ENCODE results near the gene PRRT1B. TPM values are rescaled to one million over a fixed set of nuclear protein-coding genes. Genes with fewer than 3 reads are reported as not detected.

The PRRT1B gene
- total and polyA plus RNA-seq, 2 experiments from 2014 or later: 0.24 TPM; not detected in 1

DNA sequence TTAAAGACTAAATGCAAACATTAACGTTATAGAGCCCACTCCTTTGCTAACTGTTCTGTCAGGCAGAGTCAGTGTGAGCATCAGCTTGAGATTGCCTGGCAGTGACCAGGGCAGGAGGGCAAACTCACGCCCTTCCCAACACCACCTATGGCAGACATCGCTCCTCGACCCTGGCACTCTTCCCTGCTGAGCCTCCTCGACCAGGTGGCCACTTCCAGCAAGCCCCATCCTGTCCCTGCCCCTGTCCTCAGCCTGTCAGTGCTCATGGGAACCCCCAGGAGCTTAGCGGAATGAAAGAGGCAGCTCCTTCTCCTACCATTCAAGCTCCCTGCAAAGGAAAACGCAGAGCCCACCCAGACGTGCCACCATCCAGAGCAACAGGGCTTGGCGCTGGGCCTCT, 42.0 kb downstream of the PRRT1B start:
- Histone ChIP-seq H4K20me1 (replicated peaks; ENCODE audit: insufficient read depth) (no peaks in the 10 kb centered on the region), H3F3A (replicated peaks; ENCODE audit: low read depth) (0 out of 2 replicates have a peak, but pooled peaks cover 3% of the 10 kb centered on the region), H3K4me1 (ENCODE audit: insufficient read depth) (no peaks in the 10 kb centered on the region), H3K36me3 (ENCODE audit: insufficient read depth) (no peaks in the 10 kb centered on the region; the same call in 1 of the 2 replicates), H3K9me2 (ENCODE audit: insufficient read depth) (no peaks in the 10 kb centered on the region), H3K4me3 (no peak overlapping the region), H3K27ac (ENCODE audit: low read depth) (no peak overlapping the region), H2AFZ (no peak overlapping the region), H3K79me2 (replicated peaks; ENCODE audit: insufficient read depth) (no peaks in the 10 kb centered on the region), H3K4me2 (no peak overlapping the region), H3K27me3 (ENCODE audit: insufficient read depth) (no peaks in the 10 kb centered on the region)
- no peak overlapping the region; the same call in 1 of the 2 replicates for H3K27ac Mint-ChIP-seq
- ATAC-seq: no peak
- DNase-seq (ENCODE audit: low spot score): no peak
- no peaks in the 10 kb centered on the region for H3K4me1 Mint-ChIP-seq
- peaks cover 22% of the 10 kb centered on the region for H3K36me3 Mint-ChIP-seq (ENCODE audit: low read depth)
- H3K27me3 Mint-ChIP-seq (ENCODE audit: insufficient read depth, low read depth, poor library complexity): peaks cover 18% of the 10 kb centered on the region
- H3K4me3 Mint-ChIP-seq: no peak overlapping the region
- H3K9me3 Mint-ChIP-seq: no peaks in the 10 kb centered on the region; the same call in 2 of the 3 replicates
- TF ChIP-seq ZNF114 (CRISPR knock-in tag; IDR thresholded peaks at IDR 0.05) (no peak), EZH2 (IDR thresholded peaks at IDR 0.05; ENCODE audit: low read depth, unreplicated experiment) (no peak), NANOG (IDR thresholded peaks at IDR 0.05; ENCODE audit: borderline replicate concordance) (no peak), STAT1 (IDR thresholded peaks at IDR 0.05; ENCODE audit: unreplicated experiment) (no peak), CTCF (conservative IDR thresholded peaks at IDR 0.05; ENCODE audit: low read depth in 2 of 2) (no peak), EZH2phosphoT487 (IDR thresholded peaks at IDR 0.05; ENCODE audit: unreplicated experiment) (no peak), CREB1 (CRISPR knock-in tag; IDR thresholded peaks at IDR 0.05; ENCODE audit: low read depth) (no peak), POLR2AphosphoS5 (IDR thresholded peaks at IDR 0.05; ENCODE audit: low read depth) (no peak), JUNB (IDR thresholded peaks at IDR 0.05; ENCODE audit: unreplicated experiment) (no peak), ZNF331 (CRISPR knock-in tag; IDR thresholded peaks at IDR 0.05; ENCODE audit: low read depth) (no peak), REST (IDR thresholded peaks at IDR 0.05; ENCODE audit: unreplicated experiment) (no peak)
- TF ChIP-seq, protein P1, sequence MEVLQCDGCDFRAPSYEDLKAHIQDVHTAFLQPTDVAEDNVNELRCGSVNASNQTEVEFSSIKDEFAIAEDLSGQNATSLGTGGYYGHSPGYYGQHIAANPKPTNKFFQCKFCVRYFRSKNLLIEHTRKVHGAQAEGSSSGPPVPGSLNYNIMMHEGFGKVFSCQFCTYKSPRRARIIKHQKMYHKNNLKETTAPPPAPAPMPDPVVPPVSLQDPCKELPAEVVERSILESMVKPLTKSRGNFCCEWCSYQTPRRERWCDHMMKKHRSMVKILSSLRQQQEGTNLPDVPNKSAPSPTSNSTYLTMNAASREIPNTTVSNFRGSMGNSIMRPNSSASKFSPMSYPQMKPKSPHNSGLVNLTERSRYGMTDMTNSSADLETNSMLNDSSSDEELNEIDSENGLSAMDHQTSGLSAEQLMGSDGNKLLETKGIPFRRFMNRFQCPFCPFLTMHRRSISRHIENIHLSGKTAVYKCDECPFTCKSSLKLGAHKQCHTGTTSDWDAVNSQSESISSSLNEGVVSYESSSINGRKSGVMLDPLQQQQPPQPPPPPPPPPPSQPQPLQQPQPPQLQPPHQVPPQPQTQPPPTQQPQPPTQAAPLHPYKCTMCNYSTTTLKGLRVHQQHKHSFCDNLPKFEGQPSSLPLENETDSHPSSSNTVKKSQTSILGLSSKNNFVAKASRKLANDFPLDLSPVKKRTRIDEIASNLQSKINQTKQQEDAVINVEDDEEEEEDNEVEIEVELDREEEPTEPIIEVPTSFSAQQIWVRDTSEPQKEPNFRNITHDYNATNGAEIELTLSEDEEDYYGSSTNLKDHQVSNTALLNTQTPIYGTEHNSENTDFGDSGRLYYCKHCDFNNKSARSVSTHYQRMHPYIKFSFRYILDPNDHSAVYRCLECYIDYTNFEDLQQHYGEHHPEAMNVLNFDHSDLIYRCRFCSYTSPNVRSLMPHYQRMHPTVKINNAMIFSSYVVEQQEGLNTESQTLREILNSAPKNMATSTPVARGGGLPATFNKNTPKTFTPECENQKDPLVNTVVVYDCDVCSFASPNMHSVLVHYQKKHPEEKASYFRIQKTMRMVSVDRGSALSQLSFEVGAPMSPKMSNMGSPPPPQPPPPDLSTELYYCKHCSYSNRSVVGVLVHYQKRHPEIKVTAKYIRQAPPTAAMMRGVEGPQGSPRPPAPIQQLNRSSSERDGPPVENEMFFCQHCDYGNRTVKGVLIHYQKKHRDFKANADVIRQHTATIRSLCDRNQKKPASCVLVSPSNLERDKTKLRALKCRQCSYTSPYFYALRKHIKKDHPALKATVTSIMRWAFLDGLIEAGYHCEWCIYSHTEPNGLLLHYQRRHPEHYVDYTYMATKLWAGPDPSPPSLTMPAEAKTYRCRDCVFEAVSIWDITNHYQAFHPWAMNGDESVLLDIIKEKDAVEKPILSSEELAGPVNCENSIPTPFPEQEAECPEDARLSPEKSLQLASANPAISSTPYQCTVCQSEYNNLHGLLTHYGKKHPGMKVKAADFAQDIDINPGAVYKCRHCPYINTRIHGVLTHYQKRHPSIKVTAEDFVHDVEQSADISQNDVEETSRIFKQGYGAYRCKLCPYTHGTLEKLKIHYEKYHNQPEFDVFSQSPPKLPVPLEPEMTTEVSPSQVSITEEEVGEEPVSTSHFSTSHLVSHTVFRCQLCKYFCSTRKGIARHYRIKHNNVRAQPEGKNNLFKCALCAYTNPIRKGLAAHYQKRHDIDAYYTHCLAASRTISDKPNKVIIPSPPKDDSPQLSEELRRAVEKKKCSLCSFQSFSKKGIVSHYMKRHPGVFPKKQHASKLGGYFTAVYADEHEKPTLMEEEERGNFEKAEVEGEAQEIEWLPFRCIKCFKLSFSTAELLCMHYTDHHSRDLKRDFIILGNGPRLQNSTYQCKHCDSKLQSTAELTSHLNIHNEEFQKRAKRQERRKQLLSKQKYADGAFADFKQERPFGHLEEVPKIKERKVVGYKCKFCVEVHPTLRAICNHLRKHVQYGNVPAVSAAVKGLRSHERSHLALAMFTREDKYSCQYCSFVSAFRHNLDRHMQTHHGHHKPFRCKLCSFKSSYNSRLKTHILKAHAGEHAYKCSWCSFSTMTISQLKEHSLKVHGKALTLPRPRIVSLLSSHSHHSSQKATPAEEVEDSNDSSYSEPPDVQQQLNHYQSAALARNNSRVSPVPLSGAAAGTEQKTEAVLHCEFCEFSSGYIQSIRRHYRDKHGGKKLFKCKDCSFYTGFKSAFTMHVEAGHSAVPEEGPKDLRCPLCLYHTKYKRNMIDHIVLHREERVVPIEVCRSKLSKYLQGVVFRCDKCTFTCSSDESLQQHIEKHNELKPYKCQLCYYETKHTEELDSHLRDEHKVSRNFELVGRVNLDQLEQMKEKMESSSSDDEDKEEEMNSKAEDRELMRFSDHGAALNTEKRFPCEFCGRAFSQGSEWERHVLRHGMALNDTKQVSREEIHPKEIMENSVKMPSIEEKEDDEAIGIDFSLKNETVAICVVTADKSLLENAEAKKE (CRISPR knock-in tag; IDR thresholded peaks at IDR 0.05): no peak
- TF ChIP-seq, protein P2, sequence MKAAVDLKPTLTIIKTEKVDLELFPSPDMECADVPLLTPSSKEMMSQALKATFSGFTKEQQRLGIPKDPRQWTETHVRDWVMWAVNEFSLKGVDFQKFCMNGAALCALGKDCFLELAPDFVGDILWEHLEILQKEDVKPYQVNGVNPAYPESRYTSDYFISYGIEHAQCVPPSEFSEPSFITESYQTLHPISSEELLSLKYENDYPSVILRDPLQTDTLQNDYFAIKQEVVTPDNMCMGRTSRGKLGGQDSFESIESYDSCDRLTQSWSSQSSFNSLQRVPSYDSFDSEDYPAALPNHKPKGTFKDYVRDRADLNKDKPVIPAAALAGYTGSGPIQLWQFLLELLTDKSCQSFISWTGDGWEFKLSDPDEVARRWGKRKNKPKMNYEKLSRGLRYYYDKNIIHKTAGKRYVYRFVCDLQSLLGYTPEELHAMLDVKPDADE (IDR thresholded peaks at IDR 0.05): no peak

Data from GM23338 (cell line).